Sigmoid colon (tissue), 7 donors: ENCODE measurements around the gene RWDD3. TPM values are rescaled to one million over a fixed set of nuclear protein-coding genes. Genes with fewer than 3 reads are reported as not detected.
A peak's percentile ranks its signal among the peaks of the same experiment; 100 is the strongest.

Experiments
- DNase-seq: peaks from one replicate; pipeline ENCODE4 v3.0.0-alpha.2; 2019
- H3K27ac ChIP-seq, 4 donors: fragments of 200-600 bp; sonication (generic); one replicate each; pipeline ENCODE4 v1.5.1; 2016 to 2019; ENCODE audit warnings: mild to moderate bottlenecking in 1 of 4
- H3K27me3 ChIP-seq, 3 donors: fragments of 200-600 bp; sonication (generic); one replicate each; pipeline ENCODE4 v1.5.1; 2019; ENCODE audit warnings: mild to moderate bottlenecking in 1 of 3
- H3K36me3 ChIP-seq, 4 donors: fragments of 200-600 bp; sonication (generic); one replicate each; pipeline ENCODE4 v1.5.1; 2016 to 2019
- H3K4me1 ChIP-seq, 4 donors: fragments of 200-600 bp; sonication (generic); one replicate each; pipeline ENCODE4 v1.5.1; 2017 to 2019
- H3K4me3 ChIP-seq, 4 donors: fragments of 200-600 bp; sonication (generic); one replicate each; pipeline ENCODE4 v1.5.1; 2017 to 2019; ENCODE audit warnings: mild to moderate bottlenecking in 2 of 4, moderate library complexity in 1 of 4
- H3K9me3 ChIP-seq, 4 donors: fragments of 200-600 bp in 3 of 4; sonication (generic) in 3 of 4; one replicate each; pipeline versions ENCODE4 v1.5.1 to v1.6.1; 2013 to 2019
- EP300 ChIP-seq, 4 donors: sonication (generic); formaldehyde crosslinking; IDR thresholded peaks; one replicate each; pipeline ENCODE4 v1.6.1; 2017; ENCODE audit warnings: antibody characterized with exemption in 4 of 4
- POLR2A ChIP-seq, 2 donors: fragments of 450-650 bp; IDR thresholded peaks; one replicate each; pipeline ENCODE4 v1.6.1; 2016; ENCODE audit warnings: antibody characterized with exemption in 2 of 2, mild to moderate bottlenecking in 2 of 2, moderate library complexity in 2 of 2
- POLR2AphosphoS5 ChIP-seq, 4 donors: sonication (generic); formaldehyde crosslinking; IDR thresholded peaks; one replicate each; pipeline ENCODE4 v1.6.1; 2017; ENCODE audit warnings: antibody characterized with exemption in 4 of 4
- WGBS, 2 donors: extraction: QIAGEN DNeasy Blood & Tissue Kit; methylation state at CpG; one replicate each; pipeline ENCODE4 v1.1.7; 2013; 5-methylcytosine and 5-hydroxymethylcytosine counted together
- intact Hi-C: fragments of 100-400 bp; cut with DNase I; formaldehyde crosslinking; loops from one replicate; pipeline ENCODE4 v1.15.1; 2023
- polyA plus RNA-seq, 3 donors: library from polyadenylated mRNA; stranded (reverse); fragments of 200-250 nt; gene quantifications; one replicate each; pipeline ENCODE4 v1.2.3, GENCODE V29; 2013
- total RNA-seq, 4 donors: library from RNA; depleted of rRNA; stranded (reverse); fragments of >200 nt; gene quantifications; one replicate each; pipeline ENCODE4 v1.1.0, GENCODE V29; 2016
- TF ChIP-seq, protein P1 (sequence below), 4 experiments: fragments of 450-650 bp in 3 of 4; fragments of 200-600 bp in 1 of 4; IDR thresholded peaks; one replicate each; pipeline ENCODE4 v1.5.1; 2016 to 2019; ENCODE audit warnings: antibody characterized with exemption in 4 of 4, mild to moderate bottlenecking in 3 of 4, moderate library complexity in 2 of 4
- donor health status: healthy with polysubstance abuse.
- donor health status: Bipolar disorder and iron deficiency.
- donor health status: healthy.

RWDD3 gene
- total and polyA plus RNA-seq, 7 donors: 11.1 to 27.6 (median 17.1) TPM

DNA sequence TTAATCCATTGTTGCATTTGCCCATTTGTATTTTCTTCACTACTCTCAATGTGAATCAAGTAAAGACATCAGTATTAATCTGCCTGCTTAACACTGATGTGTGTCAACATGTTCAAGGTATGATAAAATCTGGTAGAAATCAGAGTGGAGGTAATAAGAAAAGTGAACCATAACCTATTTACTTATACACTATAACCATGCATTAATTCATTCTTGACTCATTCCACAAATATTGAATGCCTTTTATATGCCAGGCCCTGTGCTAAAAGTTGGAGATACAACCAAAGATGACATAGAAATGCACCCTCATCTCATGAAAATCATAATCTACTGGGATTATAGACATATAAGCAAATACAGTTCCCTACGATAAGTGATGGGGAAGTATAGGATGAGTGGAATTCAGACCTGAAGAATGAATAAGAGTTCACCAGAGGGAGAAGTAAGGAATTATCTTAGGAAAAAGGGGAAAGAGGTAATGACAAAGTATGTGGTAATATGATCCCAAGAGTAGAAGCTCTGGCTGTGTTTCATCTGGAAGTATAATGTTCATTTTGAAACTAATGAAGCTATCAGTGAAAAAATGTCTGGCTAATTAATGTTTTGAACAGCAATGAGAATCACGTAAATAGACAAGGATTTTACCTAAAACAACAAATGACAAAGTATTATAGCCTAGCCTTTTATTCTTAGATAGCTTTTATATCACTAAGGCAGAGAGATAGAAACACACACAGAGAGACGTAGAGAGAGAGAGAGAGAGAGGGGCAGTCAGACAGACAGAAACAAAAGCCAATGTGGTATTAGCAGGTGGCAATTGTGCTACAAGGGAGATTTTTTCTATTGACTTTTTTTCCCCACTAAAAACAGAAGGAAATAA is 7.0 kb upstream of the RWDD3 start:
- Histone ChIP-seq H3K27me3 (no peaks in the 10 kb centered on the region), H3K9me3 (no peaks in the 10 kb centered on the region), H3K27ac (peak overlapping the region in 1 of 4 donors; percentile 45), H3K4me1 (peaks cover 0 to 2% (median under 1%) of the 10 kb centered on the region in 4 donors), H3K36me3 (no peaks in the 10 kb centered on the region), H3K4me3 (no peak overlapping the region)
- DNase-seq: no peak
- intact Hi-C loops: no loop called here
- TF ChIP-seq EP300 (IDR thresholded peaks at IDR 0.05): no peak
- TF ChIP-seq POLR2AphosphoS5 (IDR thresholded peaks at IDR 0.05): no peak
- TF ChIP-seq POLR2A (IDR thresholded peaks at IDR 0.05): no peak
- TF ChIP-seq, protein P1, sequence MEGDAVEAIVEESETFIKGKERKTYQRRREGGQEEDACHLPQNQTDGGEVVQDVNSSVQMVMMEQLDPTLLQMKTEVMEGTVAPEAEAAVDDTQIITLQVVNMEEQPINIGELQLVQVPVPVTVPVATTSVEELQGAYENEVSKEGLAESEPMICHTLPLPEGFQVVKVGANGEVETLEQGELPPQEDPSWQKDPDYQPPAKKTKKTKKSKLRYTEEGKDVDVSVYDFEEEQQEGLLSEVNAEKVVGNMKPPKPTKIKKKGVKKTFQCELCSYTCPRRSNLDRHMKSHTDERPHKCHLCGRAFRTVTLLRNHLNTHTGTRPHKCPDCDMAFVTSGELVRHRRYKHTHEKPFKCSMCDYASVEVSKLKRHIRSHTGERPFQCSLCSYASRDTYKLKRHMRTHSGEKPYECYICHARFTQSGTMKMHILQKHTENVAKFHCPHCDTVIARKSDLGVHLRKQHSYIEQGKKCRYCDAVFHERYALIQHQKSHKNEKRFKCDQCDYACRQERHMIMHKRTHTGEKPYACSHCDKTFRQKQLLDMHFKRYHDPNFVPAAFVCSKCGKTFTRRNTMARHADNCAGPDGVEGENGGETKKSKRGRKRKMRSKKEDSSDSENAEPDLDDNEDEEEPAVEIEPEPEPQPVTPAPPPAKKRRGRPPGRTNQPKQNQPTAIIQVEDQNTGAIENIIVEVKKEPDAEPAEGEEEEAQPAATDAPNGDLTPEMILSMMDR (IDR thresholded peaks at IDR 0.05): no peak
- 47 to 71% methylated on average over 3 of the region's 3 CpGs for WGBS, 2 donors

DNA sequence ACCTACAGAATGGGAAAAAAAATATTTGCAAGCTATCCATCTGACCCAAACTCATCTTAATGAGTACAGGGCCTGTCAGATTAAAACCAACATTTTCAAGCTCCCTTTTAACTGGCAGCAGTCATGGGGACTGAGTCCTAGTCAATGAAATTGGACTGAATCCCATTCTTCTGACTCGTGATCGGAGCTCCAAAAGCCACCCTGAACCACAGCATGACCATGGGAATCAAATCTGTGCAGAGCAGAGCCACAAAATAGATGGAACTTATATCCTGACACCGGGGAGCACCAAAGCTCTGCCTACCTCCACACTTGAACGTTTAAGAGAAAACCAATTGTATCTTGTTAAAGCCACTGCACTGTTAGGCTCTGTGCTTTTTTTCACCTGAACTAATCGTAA is 5.0 kb upstream of the RWDD3 start:
- H3K4me3 ChIP-seq: no peak overlapping the region
- H3K27me3 ChIP-seq: no peaks in the 10 kb centered on the region
- H3K4me1 ChIP-seq: peaks cover 0 to 18% (median 8%) of the 10 kb centered on the region in 4 donors
- H3K36me3 ChIP-seq: no peaks in the 10 kb centered on the region
- intact Hi-C loops: no loop called here
- WGBS, 2 donors: 88% methylated on average over 5 of the region's 5 CpGs
- DNase-seq: no peak
- H3K27ac ChIP-seq: no peak overlapping the region
- no peak for TF ChIP-seq POLR2AphosphoS5 (IDR thresholded peaks at IDR 0.05)
- no peak for TF ChIP-seq EP300 (IDR thresholded peaks at IDR 0.05)
- no peaks in the 10 kb centered on the region for H3K9me3 ChIP-seq

DNA sequence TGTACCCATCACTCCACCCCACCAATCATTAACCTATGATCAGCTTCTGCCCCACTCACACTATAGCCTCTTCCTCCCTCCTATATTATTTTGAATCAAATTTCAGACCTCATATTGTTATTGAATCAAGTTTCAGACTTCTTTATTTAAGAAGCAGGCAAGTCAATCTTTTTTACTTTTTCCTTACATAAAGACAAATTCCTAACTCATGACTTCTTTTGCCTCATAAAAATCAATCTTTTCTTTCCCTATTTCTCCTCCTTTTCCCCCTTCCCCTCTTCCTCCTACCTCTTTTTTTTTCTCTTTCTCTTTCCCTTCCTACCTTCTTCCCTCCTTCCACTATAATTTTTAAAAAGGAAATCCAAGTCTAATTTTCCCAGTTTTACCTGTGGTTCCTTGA is 4.3 kb upstream of the RWDD3 start:
- no peak for TF ChIP-seq EP300 (IDR thresholded peaks at IDR 0.05)
- TF ChIP-seq POLR2A (IDR thresholded peaks at IDR 0.05): no peak
- Histone ChIP-seq H3K27ac (no peak overlapping the region), H3K9me3 (no peaks in the 10 kb centered on the region), H3K27me3 (no peaks in the 10 kb centered on the region), H3K4me3 (no peak overlapping the region), H3K36me3 (no peaks in the 10 kb centered on the region), H3K4me1 (peaks cover 0 to 19% (median 8%) of the 10 kb centered on the region in 4 donors)
- no peak for DNase-seq
- intact Hi-C loops: no loop called here

DNA sequence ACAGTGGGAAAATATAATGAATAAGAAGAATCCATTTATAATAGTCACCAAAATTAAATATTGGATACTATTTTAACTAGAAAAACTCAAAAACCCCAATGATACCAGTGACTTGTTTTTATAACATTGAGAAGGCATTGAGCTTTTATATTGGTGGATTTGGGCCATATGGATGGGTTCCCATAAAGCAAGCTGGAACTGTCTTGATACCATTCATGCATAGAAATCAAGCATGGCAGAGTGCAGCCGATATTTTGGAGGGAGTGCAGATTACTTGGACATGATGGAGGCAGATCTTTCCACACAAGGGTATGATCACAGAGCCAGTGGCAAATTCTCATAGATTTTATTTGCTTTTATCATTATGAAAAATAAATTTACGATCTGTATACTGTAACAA is 3.8 kb upstream of the RWDD3 start:
- WGBS, 2 donors: 89 to 92% methylated on average over 2 of the region's 2 CpGs
- peaks cover 0 to 23% (median 8%) of the 10 kb centered on the region in 4 donors for H3K4me1 ChIP-seq
- intact Hi-C loops: no loop called here
- no peak overlapping the region for H3K27ac ChIP-seq
- H3K27me3 ChIP-seq: no peaks in the 10 kb centered on the region
- no peaks in the 10 kb centered on the region for H3K9me3 ChIP-seq
- no peak for TF ChIP-seq POLR2AphosphoS5 (IDR thresholded peaks at IDR 0.05)
- TF ChIP-seq POLR2A (IDR thresholded peaks at IDR 0.05): no peak
- no peak for DNase-seq
- H3K4me3 ChIP-seq: no peak overlapping the region
- H3K36me3 ChIP-seq: no peaks in the 10 kb centered on the region

DNA sequence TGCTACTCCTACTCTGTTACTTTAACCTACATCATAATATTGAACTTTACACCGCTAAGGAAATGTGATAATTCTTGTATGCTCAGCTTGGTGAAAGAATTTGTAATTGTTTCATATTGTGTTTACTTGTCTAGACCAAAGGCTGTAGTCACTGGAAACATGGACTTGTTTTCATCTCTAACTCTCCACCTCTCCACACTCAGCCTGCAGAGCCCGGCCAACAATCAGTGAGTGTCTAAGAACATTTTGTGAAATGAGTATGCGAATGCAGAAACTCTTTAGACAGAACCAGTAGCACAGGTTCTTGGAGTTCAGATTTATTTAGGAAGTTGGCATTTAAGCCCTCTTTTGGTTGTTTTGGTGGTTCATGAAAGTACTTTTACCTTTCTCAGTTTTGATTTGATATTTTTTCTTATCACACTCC is 3.2 kb upstream of the RWDD3 start:
- H3K9me3 ChIP-seq: no peaks in the 10 kb centered on the region
- no peak overlapping the region for H3K4me3 ChIP-seq
- TF ChIP-seq EP300 (IDR thresholded peaks at IDR 0.05) (no peak), POLR2A (IDR thresholded peaks at IDR 0.05) (no peak), POLR2AphosphoS5 (IDR thresholded peaks at IDR 0.05) (no peak)
- TF ChIP-seq, protein P1 (IDR thresholded peaks at IDR 0.05): no peak
- no peak for DNase-seq
- H3K27me3 ChIP-seq: no peaks in the 10 kb centered on the region
- H3K36me3 ChIP-seq: no peaks in the 10 kb centered on the region
- intact Hi-C loops: no loop called here
- H3K27ac ChIP-seq: no peak overlapping the region
- H3K4me1 ChIP-seq: peaks cover 0 to 23% (median 12%) of the 10 kb centered on the region in 4 donors
- WGBS, 2 donors: 51 to 79% methylated on average over 3 of the region's 3 CpGs

DNA sequence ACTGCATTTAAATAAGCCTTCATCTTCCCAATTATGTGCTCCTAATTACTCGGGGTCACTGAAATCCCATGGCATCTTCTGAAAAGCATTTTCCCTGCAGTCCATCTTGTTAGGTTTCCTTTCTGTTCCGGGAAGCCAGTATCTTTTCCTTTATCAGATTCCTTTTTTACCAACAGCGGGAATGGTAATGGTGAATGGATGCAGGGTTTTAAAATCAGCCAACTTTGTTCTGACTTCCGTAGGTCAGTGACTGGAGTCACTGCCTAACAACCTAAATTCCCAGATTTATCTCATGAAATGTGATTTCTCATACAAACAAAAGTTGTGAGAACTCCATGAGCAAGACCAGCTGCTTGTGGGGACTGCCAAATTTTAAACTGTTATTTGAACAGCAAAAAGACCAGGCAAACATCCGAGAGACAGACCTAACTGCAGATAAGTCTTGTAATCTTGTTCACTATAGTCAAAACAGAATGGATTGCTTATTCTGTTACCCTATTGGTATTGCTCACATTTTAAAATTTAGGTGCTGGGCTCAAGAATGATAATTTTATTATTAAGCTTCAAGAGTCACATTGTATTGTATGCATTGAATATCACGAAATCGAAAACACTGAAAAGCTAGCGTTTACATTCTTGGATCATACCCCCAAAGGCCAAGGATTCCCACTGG is 1.2 kb upstream of the RWDD3 start:
- H3K36me3 ChIP-seq: no peaks in the 10 kb centered on the region
- no peak for DNase-seq
- intact Hi-C loops: no loop called here
- H3K27me3 ChIP-seq: no peaks in the 10 kb centered on the region
- peak overlapping the region; percentile 79 to 91 (median 86) for H3K27ac ChIP-seq
- WGBS, 2 donors: 58 to 64% methylated on average over 8 of the region's 8 CpGs
- peaks cover 0 to 42% (median 31%) of the 10 kb centered on the region in 4 donors for H3K4me1 ChIP-seq
- H3K4me3 ChIP-seq: peak overlapping the region; percentile 68 to 86 (median 80)
- TF ChIP-seq EP300 (IDR thresholded peaks at IDR 0.05) (no peak), POLR2AphosphoS5 (IDR thresholded peaks at IDR 0.05) (no peak)
- TF ChIP-seq, protein P1 (IDR thresholded peaks at IDR 0.05): no peak
- H3K9me3 ChIP-seq: no peaks in the 10 kb centered on the region
